Measurements from ENCODE around the gene KREMEN2.

The KREMEN2 gene

GRCh38 chr16:3007059-3007956 lies 43.2 kb downstream of the KREMEN2 start:
- no peak for DNase-seq

- DNase-seq = no peak
Observed at GRCh38 chr16:3007957-3008689, 44.0 kb downstream of the KREMEN2 start.

GRCh38 chr16:3008690-3009037 lies 44.6 kb downstream of the KREMEN2 start:
- DNase-seq = no peak

- no peak for DNase-seq
Observed at GRCh38 chr16:3009568-3010390, 45.7 kb downstream of the KREMEN2 start.

- no peak for DNase-seq
Observed at GRCh38 chr16:3010510-3010909, 46.4 kb downstream of the KREMEN2 start.

GRCh38 chr16:3012246-3012645 lies 48.2 kb downstream of the KREMEN2 start:
- DNase-seq = no peak

GRCh38 chr16:3012828-3013420 lies 48.8 kb downstream of the KREMEN2 start, which contains the start of gene CLDN9:
TSS of gene CLDN9 (plus strand) at chr16:3012923. CDS start at chr16:3013363, 440 bp downstream.
- DNase-seq = no peak

GRCh38 chr16:3013491-3013951 lies 49.4 kb downstream of the KREMEN2 start:
- no peak for DNase-seq

- DNase-seq = no peak
Observed at GRCh38 chr16:3013998-3014690, 50.1 kb downstream of the KREMEN2 start.

GRCh38 chr16:3014971-3015370 lies 50.9 kb downstream of the KREMEN2 start:
- DNase-seq = no peak

- no peak for DNase-seq
Observed at GRCh38 chr16:3015865-3016521, 51.9 kb downstream of the KREMEN2 start.

GRCh38 chr16:3017344-3017743 lies 53.3 kb downstream of the KREMEN2 start:
- no peak for DNase-seq

Data from activated CD4-positive, CD25-positive, alpha-beta regulatory T cell treated with anti-CD3 and anti-CD28 coated beads, Interleukin-2, amount 50 U/mL, for 72 hours (primary cell).